ENCODE results near the gene PTPRF.

Gene PTPRF

GRCh38 chr1:43621861-43622260 is 91.2 kb downstream of the PTPRF start:
- Histone ChIP-seq H3K79me2 (ENCODE audit: insufficient read depth, low read length) (no peaks in the 10 kb centered on the region), H3K4me1 (ENCODE audit: insufficient read depth, low read length) (no peaks in the 10 kb centered on the region), H3K4me3 (ENCODE audit: low read depth in 1 of 2, low read length in 2 of 2) (no peak overlapping the region), H3K36me3 (ENCODE audit: insufficient read depth, low read length) (no peaks in the 10 kb centered on the region), H3K4me2 (ENCODE audit: insufficient read depth, low read length) (no peak overlapping the region), H4K20me1 (ENCODE audit: insufficient read depth, low read length) (no peaks in the 10 kb centered on the region), H3K27ac (ENCODE audit: low read length) (no peak overlapping the region), H3K9ac (ENCODE audit: low read depth, low read length) (no peak overlapping the region), H3K27me3 (ENCODE audit: insufficient read depth, low read length, poor library complexity) (no peaks in the 10 kb centered on the region), H3K9me3 (ENCODE audit: insufficient read depth, low read length, severe bottlenecking) (no peaks in the 10 kb centered on the region), H2AFZ (ENCODE audit: low read depth, low read length) (no peak overlapping the region)
- DNase-seq, result no peak
- ATAC-seq (ENCODE audit: insufficient read depth, low read depth), result no peak
- TF ChIP-seq CTCF (IDR thresholded peaks at IDR 0.05; ENCODE audit: borderline replicate concordance, extremely low read depth, low read length, poor library complexity, severe bottlenecking) (no peak), EZH2 (IDR thresholded peaks at IDR 0.05; ENCODE audit: borderline replicate concordance, low read depth, low read length, severe bottlenecking) (no peak)

- Histone ChIP-seq H2AFZ (ENCODE audit: low read depth, low read length) (no peak overlapping the region), H3K36me3 (ENCODE audit: insufficient read depth, low read length) (no peaks in the 10 kb centered on the region), H3K27ac (ENCODE audit: low read length) (no peak overlapping the region), H4K20me1 (ENCODE audit: insufficient read depth, low read length) (no peaks in the 10 kb centered on the region), H3K9ac (ENCODE audit: low read depth, low read length) (no peak overlapping the region), H3K79me2 (ENCODE audit: insufficient read depth, low read length) (no peaks in the 10 kb centered on the region), H3K9me3 (ENCODE audit: insufficient read depth, low read length, severe bottlenecking) (no peaks in the 10 kb centered on the region), H3K27me3 (ENCODE audit: insufficient read depth, low read length, poor library complexity) (no peaks in the 10 kb centered on the region), H3K4me3 (ENCODE audit: low read depth in 1 of 2, low read length in 2 of 2) (no peak overlapping the region), H3K4me1 (ENCODE audit: insufficient read depth, low read length) (no peaks in the 10 kb centered on the region), H3K4me2 (ENCODE audit: insufficient read depth, low read length) (no peak overlapping the region)
- TF ChIP-seq CTCF (IDR thresholded peaks at IDR 0.05; ENCODE audit: borderline replicate concordance, extremely low read depth, low read length, poor library complexity, severe bottlenecking) (no peak), EZH2 (IDR thresholded peaks at IDR 0.05; ENCODE audit: borderline replicate concordance, low read depth, low read length, severe bottlenecking) (no peak)
- no peak for ATAC-seq (ENCODE audit: insufficient read depth, low read depth)
- no peak for DNase-seq
Measured at GRCh38 chr1:43622471-43622870, 91.8 kb downstream of the PTPRF start.

GRCh38 chr1:43622901-43623780 is 92.5 kb downstream of the PTPRF start:
- Histone ChIP-seq H4K20me1 (ENCODE audit: insufficient read depth, low read length) (no peaks in the 10 kb centered on the region), H3K27me3 (ENCODE audit: insufficient read depth, low read length, poor library complexity) (no peaks in the 10 kb centered on the region), H3K9me3 (ENCODE audit: insufficient read depth, low read length, severe bottlenecking) (no peaks in the 10 kb centered on the region), H3K79me2 (ENCODE audit: insufficient read depth, low read length) (no peaks in the 10 kb centered on the region), H3K27ac (ENCODE audit: low read length) (no peak overlapping the region), H3K4me2 (ENCODE audit: insufficient read depth, low read length) (no peak overlapping the region), H2AFZ (ENCODE audit: low read depth, low read length) (no peak overlapping the region), H3K4me3 (ENCODE audit: low read depth in 1 of 2, low read length in 2 of 2) (no peak overlapping the region), H3K36me3 (ENCODE audit: insufficient read depth, low read length) (no peaks in the 10 kb centered on the region), H3K9ac (ENCODE audit: low read depth, low read length) (no peak overlapping the region), H3K4me1 (ENCODE audit: insufficient read depth, low read length) (no peaks in the 10 kb centered on the region)
- no peak for TF ChIP-seq CTCF (IDR thresholded peaks at IDR 0.05; ENCODE audit: borderline replicate concordance, extremely low read depth, low read length, poor library complexity, severe bottlenecking)
- TF ChIP-seq EZH2 (IDR thresholded peaks at IDR 0.05; ENCODE audit: borderline replicate concordance, low read depth, low read length, severe bottlenecking), result no peak
- DNase-seq, result no peak
- ATAC-seq (ENCODE audit: insufficient read depth, low read depth), result no peak
